Hepatic stellate cell (primary cell): Measurements from ENCODE around the gene CLDN7.
"Not testable (repeated sequence)": the region's sequence is repeated elsewhere in the genome, so short reads cannot be mapped to it uniquely, and the experiment has no call there.

ENCODE experiments used
- DNase-seq: peaks from one replicate; pipeline ENCODE4 v3.0.0; 2011; ENCODE audit warnings: low spot score

The CLDN7 gene

GRCh38 chr17:7253082-7253481 is 9.2 kb downstream of the CLDN7 start:
- DNase-seq = no peak

- peak; percentile 94 for DNase-seq
These were observed 9.9 kb downstream of the CLDN7 start, which contains the start of gene ELP5 for GRCh38 chr17:7252176-7253043. TSS of gene ELP5 (plus strand) at chr17:7252215. CDS start at chr17:7252551, 336 bp downstream.

- peak; percentile 99 for DNase-seq
These were observed 10.6 kb downstream of the CLDN7 start, which contains the start of gene CTDNEP1 for GRCh38 chr17:7251661-7252175. TSS of gene CTDNEP1 (minus strand) at chr17:7251734. CDS start at chr17:7251296, 438 bp downstream.

GRCh38 chr17:7250695-7251627 is 11.3 kb downstream of the CLDN7 start:
- DNase-seq = no peak

- no peak for DNase-seq
These were observed 12.4 kb downstream of the CLDN7 start for GRCh38 chr17:7249830-7250229.

GRCh38 chr17:7249214-7249613 is 13.1 kb downstream of the CLDN7 start:
- no peak for DNase-seq

GRCh38 chr17:7248796-7249195 is 13.5 kb downstream of the CLDN7 start:
- DNase-seq = no peak

- DNase-seq = no peak
These were observed 15.5 kb downstream of the CLDN7 start for GRCh38 chr17:7246779-7247178.

- not testable (repeated sequence) for DNase-seq
These were observed 18.4 kb downstream of the CLDN7 start for GRCh38 chr17:7243838-7244237.

- no peak for DNase-seq
These were observed 18.9 kb downstream of the CLDN7 start for GRCh38 chr17:7243453-7243729.

GRCh38 chr17:7242717-7243452 is 19.4 kb downstream of the CLDN7 start:
- DNase-seq = peak; percentile 94

GRCh38 chr17:7241783-7242716 is 20.2 kb downstream of the CLDN7 start, which contains the start of gene GABARAP:
TSS of gene GABARAP (minus strand) at chr17:7242449. CDS start at chr17:7242330, 119 bp downstream.
- DNase-seq = peak; percentile 86

- no peak for DNase-seq
These were observed 21.1 kb downstream of the CLDN7 start for GRCh38 chr17:7241090-7241733.

- no peak for DNase-seq
These were observed 21.9 kb downstream of the CLDN7 start for GRCh38 chr17:7240375-7240774.

GRCh38 chr17:7239091-7240027 is 22.9 kb downstream of the CLDN7 start, which contains the start of gene PHF23:
TSS of gene PHF23 (minus strand) at chr17:7239457. CDS start at chr17:7239279, 178 bp downstream.
- DNase-seq = peak; percentile 100

GRCh38 chr17:7238420-7239090 is 23.7 kb downstream of the CLDN7 start:
- DNase-seq = peak; percentile 62

- DNase-seq = peak; percentile 83
These were observed 24.4 kb downstream of the CLDN7 start for GRCh38 chr17:7237761-7238419.
